ENCODE data around the gene EFCAB11. TPM values are rescaled to one million over a fixed set of nuclear protein-coding genes. Genes with fewer than 3 reads are reported as not detected.
A peak's percentile ranks its signal among the peaks of the same experiment; 100 is the strongest.

EFCAB11 gene
- total and polyA plus RNA-seq, 2 of the 8 experiments (the other 6 are each of a cell fraction or from before 2014, with no cell fraction given), result 6.8 to 12.8 TPM

- TF ChIP-seq TBP (IDR thresholded peaks at IDR 0.05; ENCODE audit: low read depth, low read length) (no peak), SP1 (IDR thresholded peaks at IDR 0.05; ENCODE audit: low read depth, low read length) (no peak), E2F6 (IDR thresholded peaks at IDR 0.05) (peak; percentile 47; the same call in 1 of the 2 replicates), ASH2L (IDR thresholded peaks at IDR 0.05; ENCODE audit: low read length) (peak; percentile 50), CEBPB (IDR thresholded peaks at IDR 0.05; ENCODE audit: low read depth, low read length) (no peak), NANOG (IDR thresholded peaks at IDR 0.05; ENCODE audit: insufficient read depth, low read depth, low read length, poor library complexity, severe bottlenecking) (peak; percentile 58), CTCF (IDR thresholded peaks at IDR 0.05; ENCODE audit: control extremely low read depth in 1 of 3, insufficient read depth in 1 of 3, low read depth in 1 of 3, low read length in 3 of 3) (no peak)
These were observed 43.3 kb downstream of the EFCAB11 start (continued) for GRCh38 chr14:89911010-89911919.
